Astrocyte (in vitro differentiated cells and primary cell): ENCODE results near the gene GRIP1. TPM values are rescaled to one million over a fixed set of nuclear protein-coding genes. Genes with fewer than 3 reads are reported as not detected.

Experiments used
- DNase-seq: peaks from one replicate; pipeline ENCODE4 v3.0.0-alpha.2; 2010; ENCODE audit warnings: low read depth
- FAIRE-seq: peaks from 2 replicates; lab custom pipeline; 2011; peaks lifted over from hg19 to GRCh38; lab: Jason Lieb, UNC
- H2AFZ ChIP-seq: 2 replicates; pipeline ENCODE4 v1.6.0; 2012; ENCODE audit warnings: low read depth, low read length, inconsistent platforms
- H3K27ac ChIP-seq: 2 replicates; pipeline ENCODE4 v1.5.1; 2011; ENCODE audit warnings: low read depth, low read length, inconsistent platforms
- H3K27me3 ChIP-seq: 2 replicates; pipeline ENCODE4 v1.6.0; 2011; ENCODE audit warnings: low read length, inconsistent platforms; ENCODE audit not compliant: insufficient read depth
- H3K36me3 ChIP-seq: 2 replicates; pipeline ENCODE4 v1.5.1; 2011; ENCODE audit warnings: low read length, inconsistent platforms; ENCODE audit not compliant: insufficient read depth
- H3K4me1 ChIP-seq: 2 replicates; pipeline ENCODE4 v1.5.1; 2011; ENCODE audit warnings: low read length, inconsistent platforms; ENCODE audit not compliant: insufficient read depth
- H3K4me2 ChIP-seq: 2 replicates; pipeline ENCODE4 v1.6.0; 2012; ENCODE audit warnings: low read length, inconsistent platforms
- H3K4me3 ChIP-seq: 2 replicates; pipeline ENCODE4 v1.5.1; 2011; ENCODE audit warnings: low read depth, mild to moderate bottlenecking, low read length, inconsistent platforms; ENCODE audit not compliant: insufficient read depth
- H3K79me2 ChIP-seq: 2 replicates; pipeline ENCODE4 v1.6.0; 2012; ENCODE audit warnings: mild to moderate bottlenecking, low read length, inconsistent platforms; ENCODE audit not compliant: insufficient read depth
- H3K9ac ChIP-seq: 2 replicates; pipeline ENCODE4 v1.6.0; 2012; ENCODE audit warnings: mild to moderate bottlenecking, low read length, inconsistent platforms
- H3K9me3 ChIP-seq: 2 replicates; pipeline ENCODE4 v1.5.1; 2012; ENCODE audit warnings: low read depth, mild to moderate bottlenecking, low read length, inconsistent platforms; ENCODE audit not compliant: insufficient read depth
- H4K20me1 ChIP-seq: 2 replicates; pipeline ENCODE4 v1.6.0; 2012; ENCODE audit warnings: low read length, inconsistent platforms; ENCODE audit not compliant: insufficient read depth
- H3K27ac Mint-ChIP-seq: one replicate; pipeline ENCODE4 v1.8.0; 2021; ENCODE audit warnings: mild to moderate bottlenecking, mixed read lengths; ENCODE audit not compliant: unreplicated experiment
- H3K27me3 Mint-ChIP-seq: one replicate; pipeline ENCODE4 v1.8.0; 2021; ENCODE audit warnings: low read depth, mixed read lengths; ENCODE audit not compliant: unreplicated experiment
- H3K36me3 Mint-ChIP-seq: one replicate; pipeline ENCODE4 v1.8.0; 2021; ENCODE audit warnings: low read depth, mixed read lengths; ENCODE audit not compliant: unreplicated experiment
- H3K4me1 Mint-ChIP-seq: one replicate; pipeline ENCODE4 v1.8.0; 2021; ENCODE audit warnings: low read depth, mixed read lengths; ENCODE audit not compliant: unreplicated experiment
- H3K4me3 Mint-ChIP-seq: one replicate; pipeline ENCODE4 v1.8.0; 2021; ENCODE audit warnings: mild to moderate bottlenecking, moderate library complexity, mixed read lengths; ENCODE audit not compliant: unreplicated experiment
- H3K9me3 Mint-ChIP-seq: one replicate; pipeline ENCODE4 v1.8.0; 2021; ENCODE audit warnings: mild to moderate bottlenecking, mixed read lengths; ENCODE audit not compliant: unreplicated experiment
- EZH2 ChIP-seq: IDR thresholded peaks from 2 replicates; pipeline ENCODE4 v1.6.1; 2012; ENCODE audit warnings: mild to moderate bottlenecking, low read length, inconsistent platforms; ENCODE audit not compliant: insufficient read depth
- total RNA-seq: library from RNA; stranded (reverse); gene quantifications from 2 replicates; pipeline ENCODE4 v1.2.1, GENCODE V29; 2021
- TF ChIP-seq, protein P1 (sequence below): IDR thresholded peaks from 2 replicates; pipeline ENCODE4 v1.5.1; 2011; ENCODE audit warnings: low read depth, mild to moderate bottlenecking, inconsistent platforms, low read length, moderate library complexity; ENCODE audit not compliant: insufficient read depth

GRIP1 gene
- total RNA-seq, 1 donor from 2014 or later: 16.7 TPM

DNA sequence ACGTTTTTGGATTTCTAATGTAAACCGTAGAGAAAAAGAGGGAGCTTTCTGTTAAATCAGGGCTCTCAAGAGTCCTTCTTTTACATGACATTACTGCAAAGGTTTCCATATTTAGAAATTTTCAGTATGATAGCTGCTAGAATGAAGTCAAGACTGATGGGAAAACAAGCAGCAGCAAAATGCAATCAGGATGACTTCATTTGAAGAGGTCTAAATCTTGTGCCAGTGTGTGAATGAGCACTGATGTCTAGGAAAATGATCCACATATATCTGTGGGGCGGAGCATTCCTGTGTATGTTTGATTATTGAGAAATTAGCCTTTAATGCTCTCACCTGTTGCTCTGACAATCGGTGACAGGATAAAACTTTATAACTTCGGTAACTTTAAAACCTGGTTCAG, 73.6 kb downstream of the GRIP1 start:
- Histone ChIP-seq H4K20me1 (no peaks in the 10 kb centered on the region), H3K9ac (no peak overlapping the region), H3K4me2 (no peak overlapping the region), H3K36me3 (no peaks in the 10 kb centered on the region), H2AFZ (no peak overlapping the region), H3K27ac (no peak overlapping the region), H3K9me3 (no peaks in the 10 kb centered on the region), H3K79me2 (no peaks in the 10 kb centered on the region), H3K4me1 (no peaks in the 10 kb centered on the region), H3K27me3 (no peaks in the 10 kb centered on the region), H3K4me3 (no peak overlapping the region)
- Mint-ChIP-seq H3K27me3 (no peaks in the 10 kb centered on the region), H3K27ac (no peak overlapping the region), H3K36me3 (no peaks in the 10 kb centered on the region), H3K9me3 (no peaks in the 10 kb centered on the region), H3K4me1 (no peaks in the 10 kb centered on the region), H3K4me3 (no peak overlapping the region)
- no peak for DNase-seq
- FAIRE-seq: no peak
- TF ChIP-seq, protein P1, sequence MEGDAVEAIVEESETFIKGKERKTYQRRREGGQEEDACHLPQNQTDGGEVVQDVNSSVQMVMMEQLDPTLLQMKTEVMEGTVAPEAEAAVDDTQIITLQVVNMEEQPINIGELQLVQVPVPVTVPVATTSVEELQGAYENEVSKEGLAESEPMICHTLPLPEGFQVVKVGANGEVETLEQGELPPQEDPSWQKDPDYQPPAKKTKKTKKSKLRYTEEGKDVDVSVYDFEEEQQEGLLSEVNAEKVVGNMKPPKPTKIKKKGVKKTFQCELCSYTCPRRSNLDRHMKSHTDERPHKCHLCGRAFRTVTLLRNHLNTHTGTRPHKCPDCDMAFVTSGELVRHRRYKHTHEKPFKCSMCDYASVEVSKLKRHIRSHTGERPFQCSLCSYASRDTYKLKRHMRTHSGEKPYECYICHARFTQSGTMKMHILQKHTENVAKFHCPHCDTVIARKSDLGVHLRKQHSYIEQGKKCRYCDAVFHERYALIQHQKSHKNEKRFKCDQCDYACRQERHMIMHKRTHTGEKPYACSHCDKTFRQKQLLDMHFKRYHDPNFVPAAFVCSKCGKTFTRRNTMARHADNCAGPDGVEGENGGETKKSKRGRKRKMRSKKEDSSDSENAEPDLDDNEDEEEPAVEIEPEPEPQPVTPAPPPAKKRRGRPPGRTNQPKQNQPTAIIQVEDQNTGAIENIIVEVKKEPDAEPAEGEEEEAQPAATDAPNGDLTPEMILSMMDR: no peak
- TF ChIP-seq EZH2: no peak

DNA sequence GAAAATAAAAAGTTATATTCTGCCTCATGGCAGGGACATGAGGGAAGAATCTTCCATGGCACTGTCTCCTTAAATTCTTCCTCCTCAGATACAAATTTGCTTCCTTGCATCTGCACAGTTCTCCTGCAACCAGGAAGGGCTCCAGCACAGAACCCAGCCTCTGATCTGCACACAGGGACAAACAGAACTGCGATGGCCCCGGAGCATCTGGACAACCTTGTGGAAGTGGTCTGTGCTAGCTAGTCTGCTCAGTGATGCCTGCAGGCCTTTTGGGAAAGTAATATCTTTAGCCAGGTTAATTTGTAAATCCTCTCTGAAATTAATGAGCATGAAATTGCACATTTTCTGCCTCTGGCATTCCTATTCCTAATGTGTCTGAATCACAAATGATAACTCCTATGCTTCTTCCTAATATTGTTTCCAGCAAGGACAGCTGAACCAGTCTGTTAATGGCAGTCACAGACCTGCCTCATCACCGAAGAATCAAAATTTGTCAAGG, 74.8 kb downstream of the GRIP1 start:
- no peak for FAIRE-seq
- Mint-ChIP-seq H3K4me1 (no peaks in the 10 kb centered on the region), H3K36me3 (no peaks in the 10 kb centered on the region), H3K27ac (no peak overlapping the region), H3K27me3 (peaks cover 1% of the 10 kb centered on the region), H3K9me3 (no peaks in the 10 kb centered on the region), H3K4me3 (no peak overlapping the region)
- Histone ChIP-seq H3K79me2 (no peaks in the 10 kb centered on the region), H3K27ac (no peak overlapping the region), H3K4me2 (no peak overlapping the region), H3K27me3 (no peaks in the 10 kb centered on the region), H3K4me3 (no peak overlapping the region), H3K9me3 (no peaks in the 10 kb centered on the region), H3K9ac (no peak overlapping the region), H3K36me3 (no peaks in the 10 kb centered on the region), H3K4me1 (no peaks in the 10 kb centered on the region), H2AFZ (no peak overlapping the region), H4K20me1 (no peaks in the 10 kb centered on the region)
- TF ChIP-seq, protein P1: no peak
- no peak for TF ChIP-seq EZH2
- DNase-seq: no peak

DNA sequence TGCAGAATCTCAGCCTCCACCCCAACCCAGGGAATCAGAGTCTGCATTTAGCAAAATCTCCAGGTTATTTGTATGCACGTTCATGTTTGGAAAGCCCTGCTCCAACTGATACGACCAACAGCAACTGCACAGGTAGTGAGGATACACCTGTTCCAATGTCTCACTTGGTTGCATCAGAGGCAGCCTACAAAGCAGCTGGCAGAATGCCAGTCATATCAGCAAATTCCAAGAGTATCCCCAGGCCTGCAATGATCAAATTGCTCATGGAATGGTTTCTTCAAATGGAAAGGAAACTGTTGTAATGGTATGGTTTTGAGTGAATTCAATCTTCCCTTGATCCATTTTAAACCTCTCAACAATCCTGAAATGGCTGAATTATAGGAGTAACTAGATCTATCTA, 75.4 kb downstream of the GRIP1 start:
- no peaks in the 10 kb centered on the region for H3K4me1 Mint-ChIP-seq
- H3K27ac ChIP-seq: no peak overlapping the region
- no peaks in the 10 kb centered on the region for H3K36me3 ChIP-seq
- no peak overlapping the region for H3K9ac ChIP-seq
- DNase-seq: no peak
- no peaks in the 10 kb centered on the region for H3K4me1 ChIP-seq
- H3K4me3 Mint-ChIP-seq: no peak overlapping the region
- no peak overlapping the region for H3K4me2 ChIP-seq
- no peaks in the 10 kb centered on the region for H3K36me3 Mint-ChIP-seq
- no peaks in the 10 kb centered on the region for H3K79me2 ChIP-seq
- no peaks in the 10 kb centered on the region for H3K27me3 ChIP-seq
- no peak overlapping the region for H3K4me3 ChIP-seq
- no peak for FAIRE-seq
- no peaks in the 10 kb centered on the region for H4K20me1 ChIP-seq
- no peak overlapping the region for H2AFZ ChIP-seq
- no peak for TF ChIP-seq EZH2
- TF ChIP-seq, protein P1: no peak
- no peak overlapping the region for H3K27ac Mint-ChIP-seq
- H3K9me3 ChIP-seq: no peaks in the 10 kb centered on the region
- no peaks in the 10 kb centered on the region for H3K9me3 Mint-ChIP-seq
- H3K27me3 Mint-ChIP-seq: peaks cover 1% of the 10 kb centered on the region
